A204.1 (cell line): Measurements from ENCODE around the gene HLX.

Experiments
- FAIRE-seq: peaks from 2 replicates; lab custom pipeline; 2012; peaks lifted over from hg19 to GRCh38; lab: Jason Lieb, UNC

The HLX gene

DNA sequence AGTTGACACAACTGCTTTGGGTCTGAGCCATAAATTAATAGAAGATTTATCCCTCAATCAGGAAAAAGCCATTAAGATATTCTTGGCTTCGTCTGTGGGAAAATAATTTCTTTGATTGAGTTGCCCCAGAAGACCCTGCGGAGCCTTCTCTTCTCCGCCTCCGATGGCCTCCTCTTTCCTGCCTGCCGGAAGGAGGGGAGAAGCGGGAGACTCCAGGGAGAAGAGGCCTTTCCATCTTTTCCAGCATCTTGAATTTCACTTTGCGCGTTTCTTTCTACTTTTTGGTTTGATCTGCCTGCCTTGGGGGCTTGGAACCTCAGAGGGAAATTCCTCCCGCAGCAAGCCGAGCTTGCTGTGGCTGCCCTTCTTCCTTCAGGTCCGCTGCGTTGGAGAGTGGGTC, 16.8 kb downstream of the HLX start:
- FAIRE-seq, result no peak

DNA sequence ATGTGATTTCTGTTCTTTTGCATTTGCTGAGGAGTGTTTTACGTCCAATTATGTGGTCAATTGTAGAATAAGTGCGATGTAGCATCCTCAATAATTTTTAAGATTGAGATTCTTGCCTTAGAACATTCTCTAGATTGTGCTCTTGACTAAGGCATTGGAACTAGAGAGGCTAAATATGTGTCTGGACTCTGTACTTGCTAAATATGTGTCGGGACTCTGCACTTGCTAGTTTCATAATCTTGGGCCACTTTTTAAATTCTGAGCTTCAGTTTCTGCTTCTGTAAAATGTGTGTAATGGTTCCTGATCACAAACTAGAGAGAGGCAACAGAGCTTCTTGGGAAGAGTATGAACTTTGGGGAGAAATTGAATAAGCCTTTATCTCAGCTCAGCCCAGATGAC, 21.6 kb downstream of the HLX start:
- FAIRE-seq, result no peak

DNA sequence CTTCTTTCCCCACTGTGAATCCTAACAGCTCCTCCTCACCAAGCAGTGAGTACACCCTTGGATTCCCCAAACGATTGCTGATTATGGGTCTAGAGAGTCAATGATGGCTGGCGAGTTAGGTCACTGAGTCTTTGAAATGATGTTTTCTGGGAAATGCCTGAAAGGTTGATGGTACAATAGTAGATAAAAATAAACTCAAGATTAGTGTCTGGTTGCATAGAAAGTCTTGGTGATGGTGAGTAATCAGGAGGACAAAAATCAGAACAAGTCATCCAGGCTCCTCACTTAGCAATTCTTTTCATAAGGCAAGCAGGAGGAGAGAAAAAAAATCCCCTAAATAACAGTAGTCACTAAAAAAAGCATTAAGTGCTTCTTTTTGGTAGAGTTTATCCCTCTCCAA, 22.6 kb downstream of the HLX start:
- no peak for FAIRE-seq

DNA sequence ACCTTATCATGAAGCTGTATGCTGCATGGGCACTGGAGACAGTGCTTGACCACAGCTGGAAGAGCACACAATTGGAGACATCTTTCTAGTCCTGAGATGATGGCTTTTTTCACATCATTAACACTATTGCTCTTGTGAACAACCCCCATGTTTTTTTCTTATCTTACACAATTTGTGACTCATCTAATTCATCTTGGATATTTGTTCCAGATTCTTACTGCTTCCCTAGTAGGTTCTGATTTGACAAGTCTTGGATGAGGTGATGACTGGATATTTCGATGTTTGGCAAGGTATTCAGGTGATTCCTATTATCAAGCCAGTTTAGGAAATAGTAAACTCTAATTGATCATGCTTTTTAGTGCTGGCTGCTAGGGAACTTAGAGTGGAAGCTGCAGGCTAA, 23.7 kb downstream of the HLX start:
- no peak for FAIRE-seq

DNA sequence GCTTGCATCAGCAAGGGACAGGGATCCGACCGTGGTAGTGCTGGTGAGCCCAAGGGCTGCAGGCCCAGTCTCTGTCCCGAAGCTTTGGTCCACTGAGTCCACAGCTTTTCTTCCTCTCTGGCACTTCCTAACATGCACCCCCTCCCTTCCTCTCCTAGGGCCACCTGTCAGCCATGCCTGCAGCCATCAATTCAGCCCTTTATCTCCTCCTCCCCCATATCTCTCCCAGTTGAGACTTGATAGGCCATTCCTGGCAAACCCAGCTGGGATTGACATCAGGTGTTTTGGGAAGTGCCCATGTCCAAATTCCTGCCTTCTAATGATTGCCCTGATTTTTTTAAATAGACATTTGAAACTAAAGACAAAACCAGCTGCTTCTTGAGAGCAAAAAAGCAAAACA, 25.6 kb downstream of the HLX start:
- no peak for FAIRE-seq

DNA sequence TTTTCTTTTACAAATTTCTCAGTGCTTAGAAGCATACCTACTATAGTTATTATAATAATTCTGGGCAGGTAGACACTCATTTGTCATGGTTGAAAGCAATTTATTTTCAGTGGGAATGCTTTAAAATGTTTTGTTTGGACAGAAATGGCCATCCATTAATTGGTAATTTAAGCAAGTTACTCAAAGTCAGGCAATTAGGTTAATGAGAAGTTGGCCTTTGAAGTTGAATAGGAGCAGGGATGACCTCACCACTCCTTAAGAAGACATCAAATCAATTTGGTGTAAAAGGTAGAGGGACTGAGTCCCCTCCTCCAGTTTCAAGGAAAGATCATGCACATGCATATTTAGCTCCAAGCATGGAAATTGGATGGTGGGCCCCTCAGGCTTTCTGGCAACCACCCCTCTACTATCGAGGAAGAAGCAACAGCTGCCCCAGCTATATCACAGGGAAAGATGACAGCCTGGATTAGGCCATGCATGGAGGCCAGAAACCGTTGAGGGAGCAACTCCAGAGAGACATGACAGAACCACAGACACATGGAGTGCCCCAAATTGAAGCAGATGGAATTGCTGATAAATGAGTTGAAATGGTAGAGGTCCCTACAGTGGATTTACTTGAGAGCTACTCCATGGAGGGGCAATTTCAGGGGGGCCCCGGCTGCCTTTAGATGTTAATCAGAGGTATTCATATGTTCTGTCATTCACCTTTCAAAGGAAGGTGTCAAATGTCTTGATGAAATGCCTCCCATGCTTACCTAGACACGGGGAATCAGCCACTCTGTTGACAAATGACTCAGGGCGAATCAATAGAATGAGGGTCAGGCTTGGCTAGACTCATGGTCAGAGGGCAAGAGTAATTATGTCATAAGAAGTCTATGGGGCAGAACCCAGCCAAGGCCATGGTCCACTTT, 26.7 kb downstream of the HLX start:
- no peak for FAIRE-seq

DNA sequence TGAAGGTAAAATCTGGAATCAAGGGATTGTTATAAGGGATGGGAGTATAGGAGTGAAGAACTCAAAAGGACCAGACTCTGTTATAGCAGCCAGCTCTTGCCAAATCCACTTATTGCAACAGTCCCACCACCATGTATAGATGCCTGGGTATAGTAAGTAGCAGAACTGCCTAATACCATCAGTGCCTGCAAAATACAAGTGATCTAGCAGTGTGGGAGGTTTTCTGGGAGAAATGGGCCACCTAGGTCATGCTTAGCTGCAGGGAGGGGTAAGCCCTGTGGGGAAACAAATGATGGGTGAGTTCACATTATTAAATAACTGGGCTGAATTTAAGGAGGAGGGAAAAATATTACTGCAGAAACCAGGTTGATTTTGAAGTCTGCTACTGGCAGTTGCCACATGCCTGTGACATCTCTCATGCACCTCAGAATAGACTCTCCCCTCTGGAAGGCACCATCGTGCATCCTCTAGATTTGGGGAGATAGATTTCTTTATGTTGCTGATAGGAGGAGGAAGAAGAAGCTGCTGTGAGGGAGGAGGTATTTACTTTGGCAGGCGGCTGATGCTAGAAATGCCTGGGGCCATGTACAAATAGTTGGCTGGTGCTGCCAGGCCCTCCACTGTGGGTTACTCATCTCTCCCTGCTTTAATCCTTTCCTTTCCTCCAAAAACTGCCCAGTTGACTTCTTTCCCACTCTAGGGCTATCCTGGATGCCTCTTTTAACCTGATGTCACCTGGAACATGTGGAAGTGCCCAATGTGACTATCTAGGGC, 27.5 kb downstream of the HLX start:
- FAIRE-seq, result no peak

DNA sequence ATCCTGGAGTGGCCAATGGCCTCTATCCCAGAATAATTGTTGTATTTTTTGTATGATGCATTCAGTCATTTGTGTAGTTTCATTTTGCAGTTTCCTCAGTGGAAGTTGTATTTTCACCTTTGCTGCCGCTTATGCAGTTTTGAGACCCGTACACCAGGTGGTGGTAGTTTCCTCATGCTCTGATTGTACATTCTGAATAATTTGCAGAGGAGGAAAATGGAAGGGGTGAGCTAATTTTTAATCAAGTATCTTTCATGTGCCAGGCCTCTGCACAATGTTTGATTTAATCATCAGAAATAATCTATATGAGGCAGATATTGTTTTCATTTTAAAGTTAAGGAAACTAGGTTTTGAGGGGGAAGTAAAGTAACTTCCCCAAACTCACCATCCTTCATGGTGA, 29.5 kb downstream of the HLX start:
- FAIRE-seq, result peak; percentile 14

DNA sequence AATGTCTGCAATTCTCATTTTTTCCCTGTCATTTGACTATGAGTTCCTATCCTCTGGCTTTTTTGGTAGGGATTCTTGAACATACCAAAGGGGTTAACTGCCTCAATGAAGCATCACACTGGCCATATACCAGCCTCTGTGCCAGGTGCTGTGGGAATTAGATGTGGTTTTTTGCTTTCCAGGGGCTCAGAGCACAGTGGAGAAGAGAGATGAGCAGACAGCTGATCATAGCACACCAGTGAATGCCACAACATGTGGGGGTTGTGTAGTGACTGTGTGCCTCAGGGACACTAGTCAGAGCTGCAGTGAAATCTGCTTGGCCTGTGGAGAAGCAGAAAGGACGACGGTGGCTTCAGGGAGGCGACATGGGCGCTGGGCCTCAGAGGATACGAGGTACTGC, 30.8 kb downstream of the HLX start:
- FAIRE-seq, result no peak

DNA sequence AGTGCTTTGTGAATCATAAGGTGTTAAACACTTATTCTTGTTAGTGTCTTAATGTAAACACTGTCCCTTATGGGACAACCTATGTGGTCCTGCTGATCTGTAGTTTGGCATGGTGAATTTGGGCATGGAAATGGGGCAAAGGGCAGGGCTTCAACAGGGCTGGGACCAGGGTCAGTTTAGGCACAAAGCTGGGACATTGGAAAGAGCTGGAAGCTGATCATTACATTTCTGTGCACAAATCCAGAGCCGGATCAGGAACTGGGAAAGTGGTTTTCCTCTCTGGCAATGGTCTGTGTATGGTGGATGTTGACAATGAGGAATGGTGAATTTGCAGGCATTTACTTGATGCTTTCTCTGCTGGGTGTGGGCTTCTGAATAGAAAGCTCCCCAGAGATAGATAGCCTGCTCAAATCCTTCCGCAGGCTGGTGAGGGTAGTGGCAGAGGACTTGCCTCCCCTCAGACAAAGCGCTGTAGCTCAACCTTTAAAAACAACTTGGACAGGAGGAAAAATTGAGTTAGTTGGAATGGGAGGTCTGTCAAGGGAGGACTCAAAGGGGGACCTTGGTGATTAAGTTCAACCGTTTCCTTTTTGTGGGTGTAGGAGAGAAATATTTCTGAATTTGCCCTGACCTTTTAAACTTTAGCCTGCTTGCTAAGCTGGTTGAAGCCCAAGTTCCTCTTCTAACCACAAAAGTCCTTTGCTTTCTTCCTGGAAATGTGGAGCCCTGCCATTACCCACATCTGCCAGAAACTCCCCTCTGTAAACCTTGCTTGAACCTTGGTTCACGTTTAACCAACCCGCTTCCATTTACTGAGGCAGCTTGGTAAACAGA, 35.3 kb downstream of the HLX start:
- no peak for FAIRE-seq

DNA sequence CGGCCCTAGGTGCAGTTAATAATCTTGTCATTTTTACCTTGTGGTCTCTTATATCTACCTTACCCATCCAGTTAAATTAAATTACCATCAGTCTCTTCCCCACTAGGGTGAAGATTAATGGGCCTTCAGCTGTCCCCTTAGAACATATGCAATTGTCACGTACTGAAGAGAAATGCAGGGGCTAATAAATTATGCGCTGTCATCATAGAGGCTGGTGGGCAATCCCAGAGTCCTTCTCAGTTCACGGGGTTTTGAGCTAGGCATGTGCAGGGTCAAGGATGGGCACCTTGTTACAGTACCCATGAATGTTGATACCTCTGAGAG, 35.8 kb downstream of the HLX start:
- no peak for FAIRE-seq

DNA sequence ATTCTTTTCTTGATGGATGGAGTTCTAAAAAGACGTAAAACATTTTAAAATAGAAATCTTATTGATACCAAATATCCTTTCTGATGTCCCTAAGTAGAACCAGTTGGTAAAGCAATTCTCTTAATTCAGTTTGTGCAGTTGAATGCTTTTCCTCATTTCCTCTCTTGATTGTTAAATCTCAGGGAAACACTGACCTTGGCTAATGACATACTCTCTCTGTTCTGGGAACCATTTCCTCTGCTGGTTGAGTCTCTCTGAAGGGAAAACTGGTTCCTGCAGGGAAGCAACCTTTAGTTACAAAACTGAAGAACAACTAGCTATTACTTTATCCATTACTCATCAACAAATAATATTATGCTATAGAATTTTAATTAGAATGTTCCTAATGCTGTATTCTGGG, 36.7 kb downstream of the HLX start:
- FAIRE-seq, result no peak

DNA sequence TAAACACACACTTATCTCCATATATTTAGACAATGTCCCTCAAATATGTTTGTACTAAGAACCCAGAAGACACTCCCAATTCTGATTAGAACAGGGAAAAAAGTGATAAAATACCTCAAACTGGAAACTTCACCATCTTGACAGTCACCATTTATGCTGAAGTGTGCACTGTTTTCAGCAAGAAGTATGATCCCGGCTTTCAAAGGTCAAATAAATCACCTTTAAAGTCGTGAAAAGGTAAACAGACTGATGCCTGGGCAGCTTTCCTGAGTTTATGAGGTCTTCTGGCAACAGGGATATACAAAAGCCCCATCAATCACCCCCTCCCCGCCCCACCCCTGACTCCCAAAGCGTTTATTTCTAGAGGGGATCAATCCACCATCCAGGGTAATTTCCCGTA, 37.9 kb downstream of the HLX start:
- FAIRE-seq, result no peak

DNA sequence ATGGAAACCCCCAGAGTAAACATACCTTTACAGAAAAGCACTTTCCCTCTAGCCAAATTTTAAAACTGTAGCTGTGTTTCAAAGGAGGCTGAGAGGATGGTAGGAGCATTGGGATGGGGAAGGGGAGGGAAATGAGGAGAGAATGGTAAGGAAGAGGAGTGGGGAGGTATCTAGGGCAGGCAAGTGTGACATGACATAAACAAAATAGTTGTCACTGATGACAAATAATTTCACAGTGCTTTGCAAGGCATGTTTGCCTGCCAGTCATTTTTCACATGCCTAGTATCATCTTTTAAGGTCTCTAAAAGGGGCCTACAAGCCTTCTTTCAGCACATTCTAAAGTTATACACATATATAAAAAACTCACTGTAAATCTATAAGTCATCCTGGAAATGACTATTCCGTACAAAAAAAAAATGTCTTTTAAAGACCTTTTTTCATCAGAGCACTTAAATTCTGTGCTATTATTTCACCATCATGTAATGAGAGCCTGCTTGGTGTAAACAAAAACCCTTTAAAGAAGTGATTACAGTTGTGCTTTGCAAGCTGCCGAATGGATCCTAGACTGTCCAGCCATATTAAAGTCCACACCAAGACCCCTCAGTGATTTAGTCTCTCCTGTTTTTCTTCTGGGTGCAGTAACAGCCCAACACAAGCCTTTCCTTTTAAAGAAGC, 38.4 kb downstream of the HLX start:
- FAIRE-seq, result no peak

DNA sequence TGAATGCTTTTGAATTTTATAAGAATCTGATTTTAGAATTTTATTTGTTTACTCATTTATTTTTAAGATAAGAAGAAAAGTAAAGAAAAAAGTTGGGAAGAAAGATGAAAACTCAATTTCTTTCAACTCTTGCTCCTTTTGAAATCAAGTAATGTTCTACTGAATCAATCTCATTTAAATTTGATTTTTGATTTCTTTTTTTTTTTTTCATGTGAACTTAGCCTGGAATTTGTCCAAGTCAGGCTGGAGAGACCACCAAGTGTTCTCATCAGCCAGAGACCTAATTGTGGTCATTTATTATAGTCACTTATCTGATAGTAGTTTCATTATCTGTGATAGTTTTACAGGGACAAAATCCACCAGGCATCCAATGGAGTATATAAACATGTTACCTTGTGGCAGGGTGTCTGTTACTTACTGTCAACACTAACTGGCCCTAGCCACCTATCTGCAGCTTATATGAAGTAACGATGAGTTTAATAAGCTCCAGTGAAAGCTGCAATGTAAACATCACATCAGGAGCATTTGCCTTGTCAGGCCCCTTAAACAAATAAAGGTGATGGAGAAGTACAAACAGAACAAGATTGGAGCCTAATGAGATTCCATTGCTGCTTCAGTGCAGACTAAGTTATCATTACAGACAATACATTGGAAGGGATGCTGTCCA, 39.2 kb downstream of the HLX start:
- FAIRE-seq, result no peak

DNA sequence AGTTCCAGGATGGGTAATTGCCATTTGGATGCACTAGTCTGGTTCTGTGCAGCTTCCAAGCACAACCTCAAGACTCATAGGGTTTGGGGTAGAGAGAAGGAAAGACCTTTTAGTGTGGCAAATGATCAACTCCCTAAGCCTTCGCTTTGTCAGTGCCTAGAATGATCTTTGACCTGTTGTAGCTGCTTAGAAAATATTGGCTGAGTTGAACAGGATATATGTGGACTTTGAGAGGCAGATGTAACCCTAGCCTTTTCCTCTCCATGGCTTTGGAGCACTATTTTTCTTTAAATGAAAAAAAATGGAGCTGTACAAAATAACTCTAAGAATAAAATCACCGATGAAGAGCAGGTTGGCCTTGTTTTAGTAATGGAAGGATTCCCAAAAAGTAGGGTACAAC, 41.7 kb downstream of the HLX start:
- FAIRE-seq, result no peak

DNA sequence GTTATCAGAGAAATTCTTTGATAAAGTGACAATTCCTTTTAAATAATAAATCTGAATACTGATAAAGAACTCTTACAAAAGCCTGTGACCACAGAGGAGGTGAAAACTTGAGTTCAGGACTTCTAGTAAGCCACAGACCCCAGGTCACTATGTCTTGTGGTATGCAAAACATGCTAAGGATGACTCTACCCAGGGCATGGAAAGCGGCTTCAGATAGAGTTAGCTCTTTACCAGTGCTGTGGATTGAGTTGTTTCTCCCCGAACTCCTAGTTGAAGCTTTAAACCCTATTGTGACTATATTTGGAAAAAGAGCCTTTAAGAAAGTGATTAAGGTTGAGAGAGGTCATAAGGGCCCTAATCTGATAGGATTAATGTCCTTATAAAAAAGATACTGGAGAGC, 42.3 kb downstream of the HLX start:
- FAIRE-seq, result no peak

DNA sequence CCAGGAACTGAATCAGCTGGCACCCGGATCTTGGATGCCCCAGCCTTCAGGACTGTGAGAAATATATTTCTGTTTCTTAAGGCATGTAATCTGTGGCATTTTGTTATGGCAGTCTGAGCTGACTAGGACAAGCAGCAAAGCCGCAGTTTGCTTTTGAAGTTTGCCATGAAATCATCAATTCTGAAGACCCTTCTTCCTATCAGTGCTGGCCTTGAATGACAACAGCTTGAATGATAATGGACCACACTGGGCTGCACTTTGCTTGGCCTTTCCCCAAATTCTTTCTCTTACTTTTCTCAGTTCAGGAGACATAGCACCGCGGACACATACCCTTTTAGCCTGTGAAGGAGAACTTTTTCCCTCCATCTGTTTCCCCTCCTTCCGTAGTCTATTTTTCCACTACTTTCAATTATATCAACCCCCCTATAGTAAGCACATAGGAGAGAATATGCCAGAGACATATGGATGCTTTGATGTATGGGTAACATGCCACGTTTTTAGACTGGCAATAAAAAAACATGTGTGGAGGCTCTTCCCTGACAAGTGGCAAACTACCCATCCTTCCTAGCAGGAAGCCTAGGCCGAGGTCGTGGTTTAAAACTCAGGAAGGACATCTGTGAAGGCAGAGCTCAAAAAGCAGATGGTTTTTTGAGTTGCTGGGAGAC, 42.9 kb downstream of the HLX start:
- FAIRE-seq, result no peak

DNA sequence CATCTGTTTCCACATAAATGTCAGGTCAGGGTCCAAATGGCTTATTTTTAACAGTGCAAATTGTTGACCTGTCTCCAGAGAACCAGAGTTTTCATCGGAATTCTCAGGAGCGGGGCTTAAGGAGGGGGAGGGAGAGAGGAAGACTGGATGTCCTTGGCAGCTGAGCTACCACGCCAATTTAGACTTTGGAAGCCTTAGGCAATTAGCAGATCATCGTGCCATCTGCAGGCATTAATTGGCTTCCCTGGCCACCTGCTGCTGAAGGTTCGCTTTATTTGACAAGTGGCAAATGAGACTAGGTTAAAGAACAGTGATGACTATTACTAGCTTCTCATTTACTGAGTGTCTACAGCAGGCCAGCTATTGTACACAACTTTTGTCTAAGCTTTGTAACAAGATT, 43.7 kb downstream of the HLX start:
- FAIRE-seq, result no peak

DNA sequence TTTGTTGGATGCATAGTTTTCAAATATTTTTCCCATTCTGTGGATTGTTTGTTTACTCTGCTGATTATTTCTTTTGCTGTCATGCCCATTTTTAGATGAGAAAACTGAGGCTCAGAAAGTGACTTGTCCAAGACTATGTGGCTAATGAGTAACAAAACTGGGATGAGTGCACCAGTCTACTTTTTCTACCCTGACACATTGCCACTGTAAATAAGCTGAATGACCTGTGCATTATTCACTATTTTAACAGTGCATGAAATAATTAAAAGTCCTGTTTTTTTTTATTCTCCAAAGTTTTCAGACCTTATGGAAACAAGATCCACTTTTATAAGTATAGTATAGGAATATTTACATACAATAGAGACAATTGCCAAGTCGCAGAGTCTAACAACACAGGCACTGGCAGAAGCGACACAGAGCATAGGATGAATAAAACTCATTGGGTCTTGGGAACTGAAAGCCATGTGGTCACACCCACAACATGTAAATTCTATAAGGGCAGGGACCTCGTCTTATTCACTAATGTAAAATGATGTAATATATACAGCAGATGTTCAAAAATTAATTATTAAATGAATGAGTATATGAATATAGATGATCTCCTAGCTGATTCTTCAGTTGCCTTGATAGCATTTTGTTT, 45.2 kb downstream of the HLX start:
- no peak for FAIRE-seq

DNA sequence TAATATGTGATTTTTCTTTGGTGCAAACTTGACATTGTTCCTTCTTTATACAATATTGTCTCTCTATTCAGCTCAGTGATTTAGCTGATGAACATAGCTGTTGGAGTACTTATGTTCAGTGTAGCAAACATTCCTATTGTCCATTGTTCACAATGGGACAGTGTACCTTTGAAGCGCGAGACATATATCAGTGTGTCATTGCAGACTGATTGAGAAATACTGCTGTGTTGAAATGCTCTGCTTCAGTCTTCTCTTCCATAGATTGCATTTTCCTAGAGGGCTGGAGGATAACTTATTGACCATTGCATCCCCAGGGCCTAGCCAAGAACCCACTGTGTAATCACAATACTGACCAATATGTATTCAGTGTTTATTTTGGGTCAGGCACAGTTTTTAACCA, 46.5 kb downstream of the HLX start:
- FAIRE-seq, result no peak
